NCI-H446 treated with DMSO at 0.1 percent for 48 hours (cell line): ENCODE data around the gene C6orf141.

ENCODE experiments used
- DNase-seq: peaks from one replicate; lab custom pipeline; 2025; lab: John Stamatoyannopoulos, UW

Gene C6orf141

GRCh38 chr6:49540614-49541013 lies 9.9 kb upstream of the C6orf141 start:
- DNase-seq, result no peak

GRCh38 chr6:49541210-49541724 lies 9.2 kb upstream of the C6orf141 start:
- DNase-seq, result no peak

- DNase-seq, result no peak
Observed at GRCh38 chr6:49541936-49542335, 8.5 kb upstream of the C6orf141 start.

GRCh38 chr6:49543087-49543858 lies 7.2 kb upstream of the C6orf141 start:
- DNase-seq, result peak; percentile 7

GRCh38 chr6:49546331-49546730 lies 4.1 kb upstream of the C6orf141 start:
- DNase-seq, result no peak

GRCh38 chr6:49548613-49549304 lies 1.7 kb upstream of the C6orf141 start:
- DNase-seq, result no peak

GRCh38 chr6:49549691-49550491 lies 577 bp upstream of the C6orf141 start:
- no peak for DNase-seq

GRCh38 chr6:49551078-49551865 lies 804 bp downstream of the C6orf141 start:
- DNase-seq, result no peak

GRCh38 chr6:49551866-49552129 lies 1.3 kb downstream of the C6orf141 start:
- no peak for DNase-seq

GRCh38 chr6:49552596-49552995 lies 2.1 kb downstream of the C6orf141 start:
- DNase-seq, result no peak

- DNase-seq, result no peak
Observed at GRCh38 chr6:49553384-49553783, 2.9 kb downstream of the C6orf141 start.

GRCh38 chr6:49555951-49556350 lies 5.5 kb downstream of the C6orf141 start:
- DNase-seq, result no peak

- DNase-seq, result no peak
Observed at GRCh38 chr6:49556429-49556837, 6.0 kb downstream of the C6orf141 start.

- DNase-seq, result no peak
Observed at GRCh38 chr6:49557177-49557576, 6.7 kb downstream of the C6orf141 start.

- DNase-seq, result no peak
Observed at GRCh38 chr6:49558238-49558637, 7.8 kb downstream of the C6orf141 start.

GRCh38 chr6:49563006-49563886 lies 12.8 kb downstream of the C6orf141 start:
- DNase-seq, result no peak

GRCh38 chr6:49564552-49564951 lies 14.1 kb downstream of the C6orf141 start:
- DNase-seq, result no peak

- DNase-seq, result no peak
Observed at GRCh38 chr6:49565261-49565660, 14.8 kb downstream of the C6orf141 start.

- DNase-seq, result no peak
Observed at GRCh38 chr6:49565855-49566254, 15.4 kb downstream of the C6orf141 start.

- no peak for DNase-seq
Observed at GRCh38 chr6:49570474-49571079, 20.1 kb downstream of the C6orf141 start.

GRCh38 chr6:49576618-49577017 lies 26.1 kb downstream of the C6orf141 start:
- DNase-seq, result no peak
